ENCODE results near the gene RNU11. TPM values are rescaled to one million over a fixed set of nuclear protein-coding genes. Genes with fewer than 3 reads are reported as not detected.
"Not testable (repeated sequence)": the region's sequence is repeated elsewhere in the genome, so short reads cannot be mapped to it uniquely, and the experiment has no call there.

RNU11 gene
- total RNA-seq, 2 donors from 2014 or later: not detected

GRCh38 chr1:28644494-28644893, 3.9 kb upstream of the RNU11 start:
- Histone ChIP-seq H3K9me3 (ENCODE audit: control insufficient read depth, low read length) (no peaks in the 10 kb centered on the region), H3K4me3 (ENCODE audit: low read length) (no peak overlapping the region), H3K9ac (ENCODE audit: extremely low read depth, low read length, poor library complexity, severe bottlenecking) (no peak overlapping the region), H3K36me3 (ENCODE audit: control insufficient read depth, insufficient read depth, low read length) (no peaks in the 10 kb centered on the region), H3K27me3 (ENCODE audit: control insufficient read depth, insufficient read depth, low read length, poor library complexity, severe bottlenecking) (no peaks in the 10 kb centered on the region), H3K27ac (ENCODE audit: low read depth, low read length) (no peak overlapping the region), H3K4me1 (ENCODE audit: control insufficient read depth, insufficient read depth, low read length) (no peaks in the 10 kb centered on the region)
- Mint-ChIP-seq H3K4me3 (no peak overlapping the region), H3K27ac (no peak overlapping the region), H3K9me3 (no peaks in the 10 kb centered on the region), H3K36me3 (ENCODE audit: low read depth) (no peaks in the 10 kb centered on the region), H3K27me3 (ENCODE audit: insufficient read depth) (no peaks in the 10 kb centered on the region), H3K4me1 (peaks cover 29% of the 10 kb centered on the region)
- 81 to 85% methylated on average over 2 to 3 of the region's 3 CpGs for WGBS, 2 experiments (ENCODE audit: insufficient coverage in 1 of 2, insufficient read length in 1 of 2)
- no peak for DNase-seq
- no peak for TF ChIP-seq CTCF (conservative IDR thresholded peaks at IDR 0.05)

GRCh38 chr1:28645406-28645805, 3.0 kb upstream of the RNU11 start:
- H3K9me3 Mint-ChIP-seq, H3K27ac Mint-ChIP-seq: not testable (repeated sequence)
- WGBS, 2 experiments (ENCODE audit: insufficient coverage in 1 of 2, insufficient read length in 1 of 2): 91 to 97% methylated on average over 5 to 11 of the region's 11 CpGs

GRCh38 chr1:28646040-28646439, 2.4 kb upstream of the RNU11 start:
- Histone ChIP-seq H3K4me1 (ENCODE audit: control insufficient read depth, insufficient read depth, low read length) (no peaks in the 10 kb centered on the region), H3K27me3 (ENCODE audit: control insufficient read depth, insufficient read depth, low read length, poor library complexity, severe bottlenecking) (no peaks in the 10 kb centered on the region), H3K4me3 (ENCODE audit: low read length) (no peak overlapping the region), H3K9ac (ENCODE audit: extremely low read depth, low read length, poor library complexity, severe bottlenecking) (no peak overlapping the region), H3K27ac (ENCODE audit: low read depth, low read length) (no peak overlapping the region), H3K9me3 (ENCODE audit: control insufficient read depth, low read length) (no peaks in the 10 kb centered on the region), H3K36me3 (ENCODE audit: control insufficient read depth, insufficient read depth, low read length) (no peaks in the 10 kb centered on the region)
- 100% methylated on average over 1 of the region's 1 CpG for WGBS, 2 experiments (ENCODE audit: insufficient coverage in 1 of 2, insufficient read length in 1 of 2)
- no peak for TF ChIP-seq CTCF (conservative IDR thresholded peaks at IDR 0.05)
- H3K36me3 Mint-ChIP-seq (ENCODE audit: low read depth): no peaks in the 10 kb centered on the region
- H3K4me3 Mint-ChIP-seq: no peak overlapping the region
- H3K4me1 Mint-ChIP-seq: peaks cover 29% of the 10 kb centered on the region
- DNase-seq: no peak
- no peaks in the 10 kb centered on the region for H3K27me3 Mint-ChIP-seq (ENCODE audit: insufficient read depth)
- no peaks in the 10 kb centered on the region for H3K9me3 Mint-ChIP-seq
- H3K27ac Mint-ChIP-seq: no peak overlapping the region

More at GRCh38 chr1:28645406-28645805, 3.0 kb upstream of the RNU11 start:
- DNase-seq; H3K36me3 ChIP-seq (ENCODE audit: control insufficient read depth, insufficient read depth, low read length); H3K9ac ChIP-seq (ENCODE audit: extremely low read depth, low read length, poor library complexity, severe bottlenecking); H3K4me1 ChIP-seq (ENCODE audit: control insufficient read depth, insufficient read depth, low read length); H3K36me3 Mint-ChIP-seq (ENCODE audit: low read depth); H3K4me3 ChIP-seq (ENCODE audit: low read length); H3K27me3 ChIP-seq (ENCODE audit: control insufficient read depth, insufficient read depth, low read length, poor library complexity, severe bottlenecking); H3K27ac ChIP-seq (ENCODE audit: low read depth, low read length); H3K9me3 ChIP-seq (ENCODE audit: control insufficient read depth, low read length); H3K4me3 Mint-ChIP-seq; H3K27me3 Mint-ChIP-seq (ENCODE audit: insufficient read depth): not testable (repeated sequence)
- H3K4me1 Mint-ChIP-seq: peaks cover 29% of the 10 kb centered on the region

- Histone ChIP-seq H3K27me3 (ENCODE audit: control insufficient read depth, insufficient read depth, low read length, poor library complexity, severe bottlenecking) (no peaks in the 10 kb centered on the region), H3K27ac (ENCODE audit: low read depth, low read length) (peak overlapping the region; percentile 100), H3K36me3 (ENCODE audit: control insufficient read depth, insufficient read depth, low read length) (no peaks in the 10 kb centered on the region), H3K4me1 (ENCODE audit: control insufficient read depth, insufficient read depth, low read length) (no peaks in the 10 kb centered on the region), H3K9ac (ENCODE audit: extremely low read depth, low read length, poor library complexity, severe bottlenecking) (peak overlapping the region; percentile 96), H3K4me3 (ENCODE audit: low read length) (peak overlapping the region; percentile 73), H3K9me3 (ENCODE audit: control insufficient read depth, low read length) (no peaks in the 10 kb centered on the region)
- Mint-ChIP-seq H3K27me3 (ENCODE audit: insufficient read depth) (no peaks in the 10 kb centered on the region), H3K9me3 (no peaks in the 10 kb centered on the region), H3K4me3 (peak overlapping the region; percentile 61), H3K27ac (peak overlapping the region; percentile 100), H3K4me1 (peaks cover 23% of the 10 kb centered on the region), H3K36me3 (ENCODE audit: low read depth) (no peaks in the 10 kb centered on the region)
- TF ChIP-seq CTCF (conservative IDR thresholded peaks at IDR 0.05): no peak
- peak; percentile 95 for DNase-seq
- 2 to 11% methylated on average over 16 to 18 of the region's 18 CpGs for WGBS, 2 experiments (ENCODE audit: insufficient coverage in 1 of 2, insufficient read length in 1 of 2)
Measured at GRCh38 chr1:28648008-28648473, 359 bp upstream of the RNU11 start.

GRCh38 chr1:28653063-28653462, 4.7 kb downstream of the RNU11 start:
- 94 to 97% methylated on average over 10 to 12 of the region's 13 CpGs for WGBS, 2 experiments (ENCODE audit: insufficient coverage in 1 of 2, insufficient read length in 1 of 2)
- not testable (repeated sequence) for H3K4me3 Mint-ChIP-seq; H3K36me3 ChIP-seq (ENCODE audit: control insufficient read depth, insufficient read depth, low read length); H3K9ac ChIP-seq (ENCODE audit: extremely low read depth, low read length, poor library complexity, severe bottlenecking); H3K4me3 ChIP-seq (ENCODE audit: low read length); H3K27ac ChIP-seq (ENCODE audit: low read depth, low read length); H3K27me3 ChIP-seq (ENCODE audit: control insufficient read depth, insufficient read depth, low read length, poor library complexity, severe bottlenecking); H3K9me3 Mint-ChIP-seq; H3K4me1 ChIP-seq (ENCODE audit: control insufficient read depth, insufficient read depth, low read length); H3K27ac Mint-ChIP-seq; DNase-seq; H3K27me3 Mint-ChIP-seq (ENCODE audit: insufficient read depth); H3K36me3 Mint-ChIP-seq (ENCODE audit: low read depth); H3K4me1 Mint-ChIP-seq; H3K9me3 ChIP-seq (ENCODE audit: control insufficient read depth, low read length)

All from endodermal cell (in vitro differentiated cells).